Mesenchymal stem cell (in vitro differentiated cells and primary cell): ENCODE measurements around the gene RIMBP2.

Source experiments
- DNase-seq: peaks from one replicate; pipeline ENCODE4 v3.0.0-alpha.2; 2013
- H2AFZ ChIP-seq: one replicate; pipeline ENCODE4 v1.6.1; 2013; ENCODE audit warnings: low read depth, mild to moderate bottlenecking, control low read depth, inconsistent platforms, low read length, moderate library complexity
- H2AK5ac ChIP-seq: 2 replicates; pipeline ENCODE4 v1.6.1; 2013; ENCODE audit warnings: low read length, moderate library complexity, mild to moderate bottlenecking, inconsistent platforms; ENCODE audit not compliant: severe bottlenecking
- H2BK120ac ChIP-seq: one replicate; pipeline ENCODE4 v1.6.1; 2013; ENCODE audit warnings: low read depth, mild to moderate bottlenecking, inconsistent platforms, low read length, moderate library complexity
- H2BK12ac ChIP-seq, 2 experiments: one replicate each; pipeline ENCODE4 v1.6.1; 2013; ENCODE audit warnings: inconsistent platforms in 2 of 2, low read length in 2 of 2, mild to moderate bottlenecking in 2 of 2, moderate library complexity in 2 of 2, control low read depth in 1 of 2
- H2BK15ac ChIP-seq: one replicate; pipeline ENCODE4 v1.6.1; 2013; ENCODE audit warnings: mild to moderate bottlenecking, low read depth, inconsistent platforms; ENCODE audit not compliant: poor library complexity, severe bottlenecking
- H2BK5ac ChIP-seq: 2 replicates; pipeline ENCODE4 v1.6.1; 2013; ENCODE audit warnings: low read depth, mild to moderate bottlenecking, low read length, control low read depth, inconsistent platforms; ENCODE audit not compliant: poor library complexity, severe bottlenecking
- H3K14ac ChIP-seq, 2 experiments: one replicate each; pipeline ENCODE4 v1.6.1; 2013; ENCODE audit warnings: inconsistent platforms in 2 of 2, low read length in 2 of 2, control low read depth in 1 of 2, mild to moderate bottlenecking in 1 of 2, moderate library complexity in 1 of 2
- H3K18ac ChIP-seq, 2 experiments: one replicate each; pipeline ENCODE4 v1.6.1; 2013; ENCODE audit warnings: inconsistent platforms in 2 of 2, low read length in 2 of 2, control low read depth in 1 of 2, low read depth in 1 of 2, mild to moderate bottlenecking in 1 of 2
- H3K23ac ChIP-seq, 2 experiments: one replicate each; pipeline ENCODE4 v1.6.1; 2013; ENCODE audit warnings: inconsistent platforms in 2 of 2, low read length in 2 of 2, mild to moderate bottlenecking in 2 of 2, moderate library complexity in 2 of 2, control low read depth in 1 of 2
- H3K27ac ChIP-seq: 2 replicates; pipeline ENCODE4 v1.5.1; 2013; ENCODE audit warnings: mild to moderate bottlenecking, moderate library complexity, low read length, control low read depth, inconsistent platforms; ENCODE audit not compliant: poor library complexity, severe bottlenecking
- H3K27me3 ChIP-seq, 2 experiments: 2 replicates each; pipeline versions ENCODE4 v1.6.1 to v1.7.0; 2013; ENCODE audit warnings: low read length in 2 of 2, mild to moderate bottlenecking in 2 of 2, moderate library complexity in 2 of 2, control low read depth in 1 of 2, inconsistent platforms in 1 of 2; ENCODE audit not compliant: control insufficient read depth in 1 of 2, insufficient read depth in 1 of 2
- H3K36me3 ChIP-seq, 2 experiments: 2 replicates each; pipeline versions ENCODE4 v1.6.1 to v1.7.0; 2013; ENCODE audit warnings: low read length in 2 of 2, control low read depth in 1 of 2, inconsistent platforms in 1 of 2, low read depth in 1 of 2, mild to moderate bottlenecking in 1 of 2; ENCODE audit not compliant: insufficient read depth in 2 of 2, control insufficient read depth in 1 of 2
- H3K4ac ChIP-seq, 2 experiments: one replicate each; pipeline ENCODE4 v1.6.1; 2013; ENCODE audit warnings: inconsistent platforms in 2 of 2, low read length in 2 of 2, mild to moderate bottlenecking in 2 of 2, moderate library complexity in 2 of 2, control low read depth in 1 of 2, low read depth in 1 of 2
- H3K4me1 ChIP-seq: 2 replicates; pipeline ENCODE4 v1.6.1; 2013; ENCODE audit warnings: low read depth, low read length, control low read depth; ENCODE audit not compliant: control insufficient read depth, insufficient read depth
- H3K4me2 ChIP-seq: 2 replicates; pipeline ENCODE4 v1.6.1; 2013; ENCODE audit warnings: low read length, mild to moderate bottlenecking, inconsistent platforms; ENCODE audit not compliant: poor library complexity, severe bottlenecking
- H3K4me3 ChIP-seq, 2 experiments: 2 replicates each; pipeline versions ENCODE4 v1.5.1 to v1.7.0; 2013; ENCODE audit warnings: low read length in 2 of 2, mild to moderate bottlenecking in 2 of 2, control low read depth in 1 of 2, low read depth in 1 of 2; ENCODE audit not compliant: insufficient read depth in 1 of 2
- H3K79me1 ChIP-seq: replicated peaks from 2 replicates; pipeline ENCODE4 v1.6.1; 2013; ENCODE audit warnings: mild to moderate bottlenecking, control low read depth, low read length, inconsistent platforms; ENCODE audit not compliant: poor library complexity, severe bottlenecking
- H3K9ac ChIP-seq: 2 replicates; pipeline ENCODE4 v1.7.0; 2013; ENCODE audit warnings: mild to moderate bottlenecking, low read length, moderate library complexity
- H3K9me3 ChIP-seq: 2 replicates; pipeline ENCODE4 v1.7.0; 2013; ENCODE audit warnings: mild to moderate bottlenecking, low read length; ENCODE audit not compliant: control insufficient read depth
- H4K8ac ChIP-seq: one replicate; pipeline ENCODE4 v1.6.1; 2013; ENCODE audit warnings: inconsistent platforms, mild to moderate bottlenecking, low read length, moderate library complexity
- H4K91ac ChIP-seq: one replicate; pipeline ENCODE4 v1.6.1; 2013; ENCODE audit warnings: mild to moderate bottlenecking, low read length, inconsistent platforms
- WGBS: methylation state at CpG from one replicate; pipeline ENCODE4 v1.1.7; 2013; ENCODE audit warnings: mixed read lengths; 5-methylcytosine and 5-hydroxymethylcytosine counted together

RIMBP2 gene

GRCh38 chr12:130513556-130513955 is 202.5 kb downstream of the RIMBP2 start:
- Histone ChIP-seq H3K23ac (no peak overlapping the region), H3K79me1 (no peaks in the 10 kb centered on the region), H3K4me1 (no peaks in the 10 kb centered on the region), H3K9ac (no peak overlapping the region), H3K9me3 (peaks cover 18% of the 10 kb centered on the region), H2BK15ac (no peak overlapping the region), H4K91ac (no peak overlapping the region), H3K14ac (no peak overlapping the region), H3K18ac (no peak overlapping the region), H2BK12ac (no peak overlapping the region), H3K27ac (no peak overlapping the region), H3K4me2 (no peak overlapping the region), H3K4me3 (no peak overlapping the region), H2AFZ (no peak overlapping the region), H4K8ac (no peak overlapping the region), H3K27me3 (no peaks in the 10 kb centered on the region), H2AK5ac (no peak overlapping the region), H3K36me3 (no peaks in the 10 kb centered on the region), H2BK120ac (no peak overlapping the region), H2BK5ac (no peak overlapping the region), H3K4ac (no peak overlapping the region)
- DNase-seq = no peak
- WGBS = 75% methylated on average over 2 of the region's 2 CpGs

- Histone ChIP-seq H3K36me3 (no peaks in the 10 kb centered on the region), H2BK15ac (no peak overlapping the region), H3K4me3 (no peak overlapping the region), H3K79me1 (no peaks in the 10 kb centered on the region), H3K4me1 (no peaks in the 10 kb centered on the region), H2BK5ac (no peak overlapping the region), H2AFZ (no peak overlapping the region), H3K14ac (no peak overlapping the region), H2AK5ac (no peak overlapping the region), H3K4ac (no peak overlapping the region), H3K9me3 (peaks cover 7% of the 10 kb centered on the region), H3K23ac (no peak overlapping the region), H3K9ac (no peak overlapping the region), H3K18ac (no peak overlapping the region), H3K27ac (no peak overlapping the region), H2BK12ac (no peak overlapping the region), H4K8ac (no peak overlapping the region), H2BK120ac (no peak overlapping the region), H3K27me3 (no peaks in the 10 kb centered on the region), H4K91ac (no peak overlapping the region), H3K4me2 (no peak overlapping the region)
- WGBS = 86% methylated on average over 12 of the region's 12 CpGs
- DNase-seq = no peak
Measured at GRCh38 chr12:130511285-130511684, 204.8 kb downstream of the RIMBP2 start.

- Histone ChIP-seq H3K18ac (no peak overlapping the region), H3K27ac (no peak overlapping the region), H2AK5ac (no peak overlapping the region), H3K4me3 (no peak overlapping the region), H3K27me3 (no peaks in the 10 kb centered on the region), H2BK5ac (no peak overlapping the region), H3K79me1 (no peaks in the 10 kb centered on the region), H2BK12ac (no peak overlapping the region), H3K4me1 (no peaks in the 10 kb centered on the region), H4K8ac (no peak overlapping the region), H2AFZ (no peak overlapping the region), H3K9ac (no peak overlapping the region), H4K91ac (no peak overlapping the region), H3K14ac (no peak overlapping the region), H3K9me3 (no peaks in the 10 kb centered on the region), H2BK120ac (no peak overlapping the region), H3K23ac (no peak overlapping the region), H3K4ac (no peak overlapping the region), H3K4me2 (no peak overlapping the region), H3K36me3 (no peaks in the 10 kb centered on the region), H2BK15ac (no peak overlapping the region)
- WGBS = 70% methylated on average over 4 of the region's 5 CpGs
- no peak for DNase-seq
Measured at GRCh38 chr12:130509454-130509853, 206.6 kb downstream of the RIMBP2 start.

- H3K27ac ChIP-seq = no peak overlapping the region
- no peak overlapping the region for H3K4me2 ChIP-seq
- H2BK15ac ChIP-seq = no peak overlapping the region
- H3K9me3 ChIP-seq = no peaks in the 10 kb centered on the region
- H3K36me3 ChIP-seq = no peaks in the 10 kb centered on the region
- no peaks in the 10 kb centered on the region for H3K79me1 ChIP-seq
- no peak overlapping the region for H4K91ac ChIP-seq
- no peak overlapping the region for H2AK5ac ChIP-seq
- H3K23ac ChIP-seq = no peak overlapping the region
- H3K14ac ChIP-seq = no peak overlapping the region
- no peaks in the 10 kb centered on the region for H3K4me1 ChIP-seq
- DNase-seq = no peak
- no peak overlapping the region for H3K4me3 ChIP-seq
- no peak overlapping the region for H2BK12ac ChIP-seq
- H2BK120ac ChIP-seq = no peak overlapping the region
- no peak overlapping the region for H2AFZ ChIP-seq
- H3K9ac ChIP-seq = no peak overlapping the region
- no peak overlapping the region for H3K4ac ChIP-seq
- no peak overlapping the region for H3K18ac ChIP-seq
- no peak overlapping the region for H2BK5ac ChIP-seq
- H3K27me3 ChIP-seq = no peaks in the 10 kb centered on the region
- no peak overlapping the region for H4K8ac ChIP-seq
- 74% methylated on average over 6 of the region's 6 CpGs for WGBS
Measured at GRCh38 chr12:130508847-130509246, 207.3 kb downstream of the RIMBP2 start.
